Suprapubic skin (tissue), 4 donors: ENCODE measurements around the gene ZMYND11.
"Not testable (repeated sequence)": the region's sequence is repeated elsewhere in the genome, so short reads cannot be mapped to it uniquely, and the experiment has no call there.

Experiments used
- CTCF ChIP-seq, 2 donors: fragments of 200-600 bp in 1 of 2; fragments of 450-650 bp in 1 of 2; sonication (generic) in 1 of 2; IDR thresholded peaks; one replicate each; pipeline ENCODE4 v1.5.1; 2016 to 2019; ENCODE audit warnings: antibody characterized with exemption in 2 of 2, mild to moderate bottlenecking in 1 of 2, moderate library complexity in 1 of 2
- POLR2A ChIP-seq, 2 donors: fragments of 450-650 bp; IDR thresholded peaks; one replicate each; pipeline ENCODE4 v1.6.1; 2017; ENCODE audit warnings: antibody characterized with exemption in 2 of 2, mild to moderate bottlenecking in 2 of 2, moderate library complexity in 2 of 2
- POLR2AphosphoS5 ChIP-seq, 3 donors: sonication (generic); formaldehyde crosslinking; IDR thresholded peaks; one replicate each; pipeline ENCODE4 v1.6.1; 2017; ENCODE audit warnings: antibody characterized with exemption in 3 of 3

- TF ChIP-seq CTCF, POLR2A, POLR2AphosphoS5 (IDR thresholded peaks at IDR 0.05): not testable (repeated sequence)
These were observed 130.7 kb downstream of the ZMYND11 start for GRCh38 chr10:265816-266588.
